GM06990 (cell line): ENCODE measurements around the gene HS3ST3A1.

ENCODE experiments used
- DNase-seq: peaks from one replicate; pipeline ENCODE4 v3.0.0-alpha.2; 2011; ENCODE audit not compliant: insufficient read length; ENCODE audit errors: extremely low read depth
- H3K27me3 ChIP-seq: replicated peaks from 2 replicates; pipeline ENCODE4 v1.6.0; 2011; ENCODE audit warnings: low read length; ENCODE audit not compliant: control insufficient read depth, insufficient read depth
- H3K36me3 ChIP-seq: 2 replicates; pipeline ENCODE4 v1.5.1; 2011; ENCODE audit warnings: low read length; ENCODE audit not compliant: control insufficient read depth, insufficient read depth
- H3K4me3 ChIP-seq: replicated peaks from 2 replicates; pipeline ENCODE4 v1.5.1; 2011; ENCODE audit warnings: low read depth, mild to moderate bottlenecking, control low read depth, low read length
- CTCF ChIP-seq: IDR thresholded peaks from 2 replicates; pipeline ENCODE4 v1.5.1; 2011; ENCODE audit warnings: low read length, control low read depth, mild to moderate bottlenecking, inconsistent platforms; ENCODE audit not compliant: insufficient read depth, poor library complexity, severe bottlenecking

The HS3ST3A1 gene

GRCh38 chr17:13480877-13481276 is 120.9 kb downstream of the HS3ST3A1 start:
- DNase-seq: no peak
- no peak for TF ChIP-seq CTCF
- Histone ChIP-seq H3K27me3 (no peaks in the 10 kb centered on the region), H3K4me3 (no peak overlapping the region), H3K36me3 (no peaks in the 10 kb centered on the region)

- Histone ChIP-seq H3K4me3 (no peak overlapping the region), H3K27me3 (no peaks in the 10 kb centered on the region), H3K36me3 (no peaks in the 10 kb centered on the region)
- no peak for DNase-seq
- no peak for TF ChIP-seq CTCF
Observed at GRCh38 chr17:13478326-13478830, 123.4 kb downstream of the HS3ST3A1 start.

- DNase-seq: no peak
- no peak overlapping the region for H3K4me3 ChIP-seq
- no peaks in the 10 kb centered on the region for H3K27me3 ChIP-seq
- no peak for TF ChIP-seq CTCF
- no peaks in the 10 kb centered on the region for H3K36me3 ChIP-seq
Observed at GRCh38 chr17:13477180-13477611, 124.5 kb downstream of the HS3ST3A1 start.

GRCh38 chr17:13476720-13477119 is 125.0 kb downstream of the HS3ST3A1 start:
- Histone ChIP-seq H3K27me3 (no peaks in the 10 kb centered on the region), H3K36me3 (no peaks in the 10 kb centered on the region), H3K4me3 (no peak overlapping the region)
- no peak for TF ChIP-seq CTCF
- no peak for DNase-seq

GRCh38 chr17:13475574-13476223 is 126.0 kb downstream of the HS3ST3A1 start:
- H3K4me3 ChIP-seq: no peak overlapping the region
- no peaks in the 10 kb centered on the region for H3K36me3 ChIP-seq
- no peak for TF ChIP-seq CTCF
- no peaks in the 10 kb centered on the region for H3K27me3 ChIP-seq
- DNase-seq: no peak
